GM12878 (cell line): ENCODE data around the gene MEIS1. TPM values are rescaled to one million over a fixed set of nuclear protein-coding genes. Genes with fewer than 3 reads are reported as not detected.

Experiments
- ATAC-seq: fragments of 200-7000 bp; cut with Tn5 transposase; 3 replicates; pipeline ENCODE4 v1.9.1; 2020; ENCODE audit warnings: mild to moderate bottlenecking, moderate library complexity
- BruUV-seq: library from RNA; stranded (reverse); fragments of 400-500 nt; replicated peaks from 2 replicates; lab custom pipeline; 2021; lab: Mats Ljungman, UMichigan
- CTCF ChIA-PET: fragments of 300-600 bp; sonication (Branson Sonifier 250); formaldehyde crosslinking; extraction: SDS; loops from one replicate; lab custom pipeline; 2021; ENCODE audit warnings: inconsistent platforms; lab: Yijun Ruan, JAX
- POLR2A ChIA-PET: fragments of 350-600 bp; formaldehyde crosslinking; extraction: SDS; loops from one replicate; lab custom pipeline; 2021; ENCODE audit warnings: inconsistent platforms; lab: Charles Lee
- RAD21 ChIA-PET: fragments of 300-600 bp; sonication (Branson Sonifier 250); formaldehyde crosslinking; loops from one replicate; lab custom pipeline; 2023; ENCODE audit warnings: antibody characterized with exemption; ENCODE audit not compliant: unreplicated experiment; lab: Charles Lee
- SMC1A ChIA-PET: fragments of 300-600 bp; sonication (Branson Sonifier 250); formaldehyde crosslinking; loops from one replicate; lab custom pipeline; 2023; ENCODE audit not compliant: unreplicated experiment, uncharacterized antibody; lab: Charles Lee
- DNase-seq: peaks from one replicate; pipeline ENCODE4 v3.0.0-alpha.2; 2011; ENCODE audit warnings: low read depth, low spot score
- FAIRE-seq: peaks from 3 replicates; lab custom pipeline; 2011; peaks lifted over from hg19 to GRCh38; lab: Jason Lieb, UNC
- H2AFZ ChIP-seq: 2 replicates; pipeline ENCODE4 v1.6.0; 2011; ENCODE audit warnings: low read depth, low read length, control low read depth; ENCODE audit not compliant: control insufficient read depth
- H3K27ac ChIP-seq: 2 replicates; pipeline ENCODE4 v1.5.1; 2011; ENCODE audit warnings: control low read depth; ENCODE audit not compliant: control insufficient read depth, insufficient read depth
- H3K27me3 ChIP-seq, 2 experiments: replicated peaks in 1 of 2; 2 replicates each; pipeline versions ENCODE4 v1.6.0 to v1.6.1; 2011; ENCODE audit warnings: low read length in 1 of 2; ENCODE audit not compliant: control insufficient read depth in 2 of 2, insufficient read depth in 2 of 2
- H3K36me3 ChIP-seq, 2 experiments: 2 replicates each; pipeline ENCODE4 v1.5.1; 2011; ENCODE audit warnings: low read length in 1 of 2; ENCODE audit not compliant: control insufficient read depth in 2 of 2, insufficient read depth in 2 of 2
- H3K4me1 ChIP-seq: 2 replicates; pipeline ENCODE4 v1.6.1; 2011; ENCODE audit warnings: mild to moderate bottlenecking, low read length, moderate library complexity, mixed read lengths; ENCODE audit not compliant: control insufficient read depth, insufficient read depth
- H3K4me2 ChIP-seq: 2 replicates; pipeline ENCODE4 v1.6.0; 2011; ENCODE audit warnings: control low read depth; ENCODE audit not compliant: control insufficient read depth, insufficient read depth
- H3K4me3 ChIP-seq: fragments of 200-600 bp; sonication (generic); 2 replicates; pipeline ENCODE4 v1.5.1; 2016
- H3K79me2 ChIP-seq: 2 replicates; pipeline ENCODE4 v1.6.0; 2011; ENCODE audit warnings: low read length; ENCODE audit not compliant: control insufficient read depth, insufficient read depth
- H3K9ac ChIP-seq: 2 replicates; pipeline ENCODE4 v1.8.0; 2011; ENCODE audit warnings: low read length, control low read depth, mixed read lengths; ENCODE audit not compliant: control insufficient read depth, insufficient read depth
- H3K9me3 ChIP-seq: replicated peaks from 3 replicates; pipeline ENCODE4 v1.5.1; 2011; ENCODE audit warnings: mild to moderate bottlenecking, low read length; ENCODE audit not compliant: control insufficient read depth, insufficient read depth
- H4K20me1 ChIP-seq: 2 replicates; pipeline ENCODE4 v1.6.0; 2011; ENCODE audit not compliant: control insufficient read depth, insufficient read depth
- CBFB ChIP-seq: IDR thresholded peaks from 2 replicates; pipeline ENCODE4 v1.6.1; 2016; ENCODE audit warnings: antibody characterized with exemption, low read depth
- CREM ChIP-seq: IDR thresholded peaks from 2 replicates; pipeline ENCODE4 v1.6.1; 2014; ENCODE audit warnings: antibody characterized with exemption, low read depth
- EED ChIP-seq: sonication (generic); IDR thresholded peaks from 2 replicates; pipeline ENCODE4 v1.6.1; 2016; ENCODE audit warnings: antibody characterized with exemption, low read depth
- FOXK2 ChIP-seq: fragments of 450-650 bp; IDR thresholded peaks from 2 replicates; pipeline ENCODE4 v1.6.1; 2017; ENCODE audit warnings: mild to moderate bottlenecking, moderate library complexity
- IRF4 ChIP-seq: IDR thresholded peaks from 2 replicates; pipeline ENCODE4 v1.6.1; 2011; ENCODE audit warnings: low read depth, low read length
- IRF5 ChIP-seq: fragments of 450-650 bp; IDR thresholded peaks from 2 replicates; pipeline ENCODE4 v1.6.1; 2017; ENCODE audit warnings: borderline replicate concordance
- SIN3A ChIP-seq: IDR thresholded peaks from 2 replicates; pipeline ENCODE4 v1.6.1; 2012; ENCODE audit warnings: low read depth, low read length, improper control_type of control experiment
- SREBF2 ChIP-seq: IDR thresholded peaks from 2 replicates; pipeline ENCODE4 v1.6.1; 2012; ENCODE audit warnings: mild to moderate bottlenecking, low read length
- SUZ12 ChIP-seq: fragments of 200-600 bp; sonication (generic); IDR thresholded peaks from one replicate; pipeline ENCODE4 v1.6.1; 2018; ENCODE audit warnings: antibody characterized with exemption, mild to moderate bottlenecking; ENCODE audit not compliant: unreplicated experiment
- TCF3 ChIP-seq: IDR thresholded peaks from 2 replicates; pipeline ENCODE4 v1.6.1; 2012; ENCODE audit warnings: low read depth, mild to moderate bottlenecking, low read length, borderline replicate concordance; ENCODE audit not compliant: insufficient read depth
- ZSCAN29 ChIP-seq: fragments of 450-650 bp; IDR thresholded peaks from 2 replicates; pipeline ENCODE4 v1.6.1; 2017; ENCODE audit warnings: mild to moderate bottlenecking, moderate library complexity
- WGBS: methylation state at CpG from one replicate; pipeline ENCODE4 v1.1.6; 2016; ENCODE audit warnings: low lambda C conversion rate; ENCODE audit not compliant: insufficient replicate concordance, insufficient coverage; ENCODE audit errors: missing lambda C conversion rate; 5-methylcytosine and 5-hydroxymethylcytosine counted together
- in situ Hi-C: fragments of 300-500 bp; cut with MboI; formaldehyde crosslinking; loops from 9 replicates; pipeline ENCODE4 v1.14.3; 2018; ENCODE audit warnings: mixed read lengths
- intact Hi-C: fragments of 100-400 bp; cut with micrococcal nuclease; formaldehyde crosslinking; loops from one replicate; pipeline ENCODE4 v1.14.2; 2022; ENCODE audit not compliant: unreplicated experiment
- polyA plus RNA-seq, 11 experiments: library from polyadenylated mRNA; depleted of rRNA in 4 of 11; unstranded in 6 of 11; stranded (reverse) in 5 of 11; fragments of >200 nt; fragmentation: Nextera tagmentation in 4 of 11; fragmentation: Illumina TruSeq in 1 of 11; extraction: Ambion mirVana in 4 of 11; extraction: Trizol in 1 of 11; gene quantifications; 1 replicate in 1 of 11; 2 replicates in 10 of 11; pipeline versions ENCODE4 v1.2.1 to v1.2.3, GENCODE V29; 2011 to 2016; ENCODE audit warnings: inconsistent platforms in 2 of 11, missing spikeins in 2 of 11, low read depth in 1 of 11
- total RNA-seq, 4 experiments: library from RNA; depleted of rRNA in 3 of 4; stranded (reverse); fragments of >200 nt in 3 of 4; fragmentation: Illumina TruSeq in 1 of 4; extraction: Trizol in 1 of 4; gene quantifications; 2 replicates each; pipeline versions ENCODE4 v1.2.1 to v1.2.3, GENCODE V29; 2013 to 2021

The MEIS1 gene
- total and polyA plus RNA-seq, 10 of the 15 experiments (the other 5 are each of a cell fraction or from before 2014, with no cell fraction given) = 0.04 to 0.31 (median 0.14) TPM; not detected in 6

- WGBS = 15% methylated on average over 6 of the region's 8 CpGs
- DNase-seq = no peak
- intact Hi-C loops = loop anchor here (2.0 kb wide), 1 partner anchor 141 kb away; no protein-coding TSS in a partner anchor
These were observed 138.9 kb downstream of the MEIS1 start for GRCh38 chr2:66573821-66574233.

More at GRCh38 chr2:66573821-66574233, 138.9 kb downstream of the MEIS1 start:
- H3K36me3 ChIP-seq = no peaks in the 10 kb centered on the region
- no peaks in the 10 kb centered on the region for H3K79me2 ChIP-seq
- H3K4me2 ChIP-seq = no peak overlapping the region
- H4K20me1 ChIP-seq = no peaks in the 10 kb centered on the region
- in situ Hi-C loops = no loop called here
- ChIA-PET RAD21 (no interaction called here), CTCF (no interaction called here), SMC1A (no interaction called here), POLR2A (no interaction called here)
- H3K27ac ChIP-seq = no peak overlapping the region
- H3K27me3 ChIP-seq = peaks cover 4 to 11% of the 10 kb centered on the region in 2 experiments; a peak in 3 of 4 replicates
- BruUV-seq = no TSS peak
- no peak overlapping the region for H2AFZ ChIP-seq
- ATAC-seq (no peak), FAIRE-seq (no peak)
- H3K4me1 ChIP-seq = no peaks in the 10 kb centered on the region
- TF ChIP-seq SREBF2 = no peak
- no peak for TF ChIP-seq TCF3
- TF ChIP-seq FOXK2 = no peak
- TF ChIP-seq CBFB = no peak
- no peak for TF ChIP-seq EED
- TF ChIP-seq SIN3A = no peak
- TF ChIP-seq SUZ12 = no peak
- TF ChIP-seq IRF5 = no peak
- TF ChIP-seq CREM = no peak
- TF ChIP-seq IRF4 = no peak
- no peak for TF ChIP-seq ZSCAN29
- no peak overlapping the region for H3K4me3 ChIP-seq
- H3K9me3 ChIP-seq = no peaks in the 10 kb centered on the region
- H3K9ac ChIP-seq = no peak overlapping the region
